BLaER1 (cell line): ENCODE data around the gene PSMB1.

ENCODE experiments used
- H3K27ac ChIP-seq: shearing (Covaris generic); formaldehyde crosslinking; 2 replicates; pipeline ENCODE4 v1.8.1; 2022
- H3K27me3 ChIP-seq: shearing (Covaris generic); formaldehyde crosslinking; 2 replicates; pipeline ENCODE4 v1.8.1; 2022
- H3K36me3 ChIP-seq: shearing (Covaris generic); formaldehyde crosslinking; 2 replicates; pipeline ENCODE4 v1.8.1; 2022
- H3K4me1 ChIP-seq: shearing (Covaris generic); formaldehyde crosslinking; 2 replicates; pipeline ENCODE4 v1.8.1; 2022
- H3K4me2 ChIP-seq: shearing (Covaris generic); formaldehyde crosslinking; 2 replicates; pipeline ENCODE4 v1.8.1; 2022
- H3K4me3 ChIP-seq: shearing (Covaris generic); formaldehyde crosslinking; 2 replicates; pipeline ENCODE4 v1.8.1; 2022
- H3K9ac ChIP-seq: shearing (Covaris generic); formaldehyde crosslinking; 2 replicates; pipeline ENCODE4 v1.8.1; 2022
- H3K9me3 ChIP-seq: shearing (Covaris generic); formaldehyde crosslinking; 2 replicates; pipeline ENCODE4 v1.8.1; 2022
- H4K20me1 ChIP-seq: shearing (Covaris generic); formaldehyde crosslinking; 2 replicates; pipeline ENCODE4 v1.8.1; 2022
- Cebpa-rat ChIP-seq: shearing (Covaris generic); IDR thresholded peaks from 2 replicates; pipeline ENCODE4 v1.8.1; 2022

Gene PSMB1

DNA sequence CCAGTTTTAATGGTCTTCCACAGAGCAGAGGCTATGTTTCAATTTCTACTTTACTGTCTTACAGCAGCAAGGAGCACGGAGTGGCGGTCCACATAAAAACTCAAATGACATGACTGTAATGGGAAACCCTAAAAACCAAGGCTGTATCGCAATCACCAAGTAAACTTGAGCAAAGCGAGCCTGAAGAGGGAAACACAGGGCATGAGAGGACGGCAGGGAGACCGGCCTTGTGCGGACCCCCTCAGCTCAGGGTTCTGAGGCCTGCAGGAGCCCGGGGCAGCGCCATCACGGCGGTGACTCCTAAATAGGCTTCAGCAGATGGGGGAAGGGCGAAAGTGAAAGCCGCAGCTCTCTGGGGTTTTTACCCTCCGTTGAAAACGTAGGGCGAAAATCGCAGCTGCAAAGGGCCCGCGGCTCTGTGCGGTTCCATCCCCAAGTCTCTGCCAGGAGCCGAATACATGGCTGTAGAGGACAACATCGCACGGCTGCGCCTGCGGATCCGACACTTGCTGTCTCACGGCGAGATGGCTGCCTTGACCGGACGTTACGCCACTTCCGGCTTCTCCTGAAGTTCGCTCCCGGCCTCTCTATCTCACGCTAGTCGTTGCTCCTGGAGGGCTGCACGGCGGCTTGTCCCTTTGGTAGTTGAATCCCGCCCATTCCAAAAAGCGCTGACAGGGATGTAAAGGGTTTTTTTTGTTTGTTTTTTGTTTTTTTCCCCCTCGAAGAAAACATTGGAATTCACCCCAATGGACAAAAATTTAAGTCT lies at the start of gene PSMB1:
PSMB1 (minus strand) TSS at position 543 of the 769 bp plus-strand sequence; CDS start at position 478, 65 bp downstream.
- no peaks in the 10 kb centered on the region for H3K27me3 ChIP-seq
- peaks cover 40% of the 10 kb centered on the region for H3K36me3 ChIP-seq
- no peaks in the 10 kb centered on the region for H3K9me3 ChIP-seq
- H3K4me3 ChIP-seq, result peak within 1 kb of the TSS; percentile 88
- peaks cover 48% of the 10 kb centered on the region for H3K4me1 ChIP-seq
- peak within 1 kb of the TSS; percentile 91 for H3K27ac ChIP-seq
- peak within 1 kb of the TSS; percentile 91 for H3K4me2 ChIP-seq
- 0 out of 2 replicates have a peak, but pooled peaks have one; percentile 5 for TF ChIP-seq Cebpa-rat
- H4K20me1 ChIP-seq, result peaks cover 79% of the 10 kb centered on the region
- H3K9ac ChIP-seq, result peak within 1 kb of the TSS; percentile 93

DNA sequence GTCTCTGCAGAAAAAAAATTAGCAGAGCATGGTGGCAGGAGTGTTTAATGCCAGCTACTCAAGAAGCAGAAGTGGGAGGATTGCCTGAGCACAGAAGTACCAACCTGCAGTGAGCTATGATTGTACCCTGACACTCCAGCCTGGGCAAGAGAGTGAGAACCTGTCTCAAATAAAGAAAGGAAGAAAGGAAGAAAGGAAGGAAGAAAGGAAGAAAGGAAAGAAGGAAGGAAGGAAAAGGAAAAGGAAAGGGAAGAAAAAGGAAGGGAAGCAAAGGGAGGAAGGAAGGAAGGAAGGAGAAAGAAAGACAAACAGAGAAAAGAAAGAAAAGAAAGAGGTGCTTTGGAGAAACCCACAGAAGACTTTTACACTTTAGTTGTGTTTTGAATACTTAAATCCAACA lies 44.2 kb upstream of the PSMB1 start:
- Histone ChIP-seq H3K27ac (no peak overlapping the region), H3K4me3 (no peak overlapping the region), H3K9me3 (peaks cover 20% of the 10 kb centered on the region), H3K4me2 (no peak overlapping the region), H3K4me1 (no peaks in the 10 kb centered on the region), H3K36me3 (no peaks in the 10 kb centered on the region), H3K9ac (no peak overlapping the region), H4K20me1 (no peaks in the 10 kb centered on the region), H3K27me3 (no peaks in the 10 kb centered on the region)
- TF ChIP-seq Cebpa-rat, result no peak

DNA sequence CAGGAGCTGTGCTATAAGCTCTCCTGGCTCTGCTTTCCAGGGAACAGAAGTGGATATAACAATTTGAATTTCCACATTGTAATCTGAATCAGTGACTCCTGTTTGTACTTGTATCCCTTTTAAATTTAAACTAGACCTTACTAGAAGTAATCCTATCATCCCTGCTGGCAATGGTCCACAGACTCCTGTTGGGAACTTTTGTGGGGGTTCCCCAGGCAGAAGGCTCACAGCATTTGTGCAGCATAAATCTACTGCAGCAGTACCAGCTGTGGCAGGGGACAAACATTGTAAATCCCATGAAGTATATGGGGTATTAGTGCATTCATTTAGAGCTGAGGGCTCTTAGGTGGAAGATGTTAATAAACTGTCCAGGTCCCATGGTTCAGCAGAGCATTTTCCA lies 43.3 kb upstream of the PSMB1 start:
- H3K4me2 ChIP-seq, result no peak overlapping the region
- no peak overlapping the region for H3K27ac ChIP-seq
- H3K27me3 ChIP-seq, result no peaks in the 10 kb centered on the region
- H3K36me3 ChIP-seq, result no peaks in the 10 kb centered on the region
- no peak for TF ChIP-seq Cebpa-rat
- no peak overlapping the region for H3K9ac ChIP-seq
- no peak overlapping the region for H3K4me3 ChIP-seq
- H3K9me3 ChIP-seq, result peaks cover 27% of the 10 kb centered on the region
- H4K20me1 ChIP-seq, result no peaks in the 10 kb centered on the region
- H3K4me1 ChIP-seq, result no peaks in the 10 kb centered on the region

DNA sequence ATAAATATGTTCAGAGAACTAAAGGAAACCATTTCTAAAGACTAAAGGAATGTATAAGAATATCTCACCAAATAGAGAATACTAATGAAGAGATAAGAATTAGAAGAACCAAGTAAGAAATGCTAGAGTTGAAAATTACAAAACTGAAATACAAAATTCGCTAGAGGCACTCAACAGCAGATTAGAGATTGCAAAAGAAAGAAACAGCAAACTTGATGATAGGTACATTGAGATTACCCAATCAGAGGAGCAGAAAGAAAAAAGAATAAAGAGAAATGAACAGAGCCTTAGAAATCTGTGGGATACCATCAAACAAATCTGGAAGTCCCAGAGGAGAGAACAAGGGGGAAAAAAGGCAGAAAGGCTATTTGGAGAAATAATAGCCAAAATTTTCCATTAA lies 37.6 kb upstream of the PSMB1 start:
- Histone ChIP-seq H3K4me2 (no peak overlapping the region), H3K27ac (no peak overlapping the region), H4K20me1 (no peaks in the 10 kb centered on the region), H3K4me1 (peaks cover 2% of the 10 kb centered on the region), H3K9ac (no peak overlapping the region), H3K4me3 (no peak overlapping the region), H3K9me3 (peaks cover 47% of the 10 kb centered on the region), H3K27me3 (no peaks in the 10 kb centered on the region), H3K36me3 (no peaks in the 10 kb centered on the region)
- no peak for TF ChIP-seq Cebpa-rat

DNA sequence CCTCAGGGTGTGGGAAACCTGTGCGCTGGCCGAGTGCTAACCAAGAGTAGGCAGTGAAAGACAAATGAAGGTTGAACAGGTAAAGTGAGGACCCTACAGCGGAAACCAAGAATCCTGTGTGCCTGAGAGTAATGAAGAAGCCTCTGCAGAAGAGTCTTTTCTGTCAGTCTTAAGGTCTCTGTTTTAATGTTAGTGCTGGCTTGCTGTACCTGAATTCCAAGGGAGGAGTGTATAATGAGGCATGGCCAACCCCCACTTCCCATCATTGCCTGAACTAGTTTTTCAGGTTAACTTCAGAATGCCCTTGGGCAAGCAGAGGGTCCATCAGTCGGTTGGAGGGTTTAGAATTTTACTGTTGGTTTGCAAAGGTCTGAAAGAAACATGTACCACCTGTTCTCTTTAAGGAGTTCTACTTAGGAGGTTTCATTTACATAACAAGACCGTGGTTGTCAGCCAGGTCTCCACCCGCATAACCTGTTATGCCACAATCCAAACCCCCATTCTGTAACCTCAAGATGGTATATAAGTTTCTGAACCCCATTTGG lies 31.9 kb upstream of the PSMB1 start:
- peak overlapping the region; percentile 98 for H3K4me3 ChIP-seq
- TF ChIP-seq Cebpa-rat, result no peak
- H3K36me3 ChIP-seq, result peaks cover 31% of the 10 kb centered on the region
- H3K27ac ChIP-seq, result peak overlapping the region; percentile 99
- no peaks in the 10 kb centered on the region for H3K27me3 ChIP-seq
- peaks cover 18% of the 10 kb centered on the region for H4K20me1 ChIP-seq
- H3K9me3 ChIP-seq, result peaks cover 6% of the 10 kb centered on the region
- peaks cover 23% of the 10 kb centered on the region for H3K4me1 ChIP-seq
- H3K9ac ChIP-seq, result peak overlapping the region; percentile 98
- peak overlapping the region; percentile 96 for H3K4me2 ChIP-seq

DNA sequence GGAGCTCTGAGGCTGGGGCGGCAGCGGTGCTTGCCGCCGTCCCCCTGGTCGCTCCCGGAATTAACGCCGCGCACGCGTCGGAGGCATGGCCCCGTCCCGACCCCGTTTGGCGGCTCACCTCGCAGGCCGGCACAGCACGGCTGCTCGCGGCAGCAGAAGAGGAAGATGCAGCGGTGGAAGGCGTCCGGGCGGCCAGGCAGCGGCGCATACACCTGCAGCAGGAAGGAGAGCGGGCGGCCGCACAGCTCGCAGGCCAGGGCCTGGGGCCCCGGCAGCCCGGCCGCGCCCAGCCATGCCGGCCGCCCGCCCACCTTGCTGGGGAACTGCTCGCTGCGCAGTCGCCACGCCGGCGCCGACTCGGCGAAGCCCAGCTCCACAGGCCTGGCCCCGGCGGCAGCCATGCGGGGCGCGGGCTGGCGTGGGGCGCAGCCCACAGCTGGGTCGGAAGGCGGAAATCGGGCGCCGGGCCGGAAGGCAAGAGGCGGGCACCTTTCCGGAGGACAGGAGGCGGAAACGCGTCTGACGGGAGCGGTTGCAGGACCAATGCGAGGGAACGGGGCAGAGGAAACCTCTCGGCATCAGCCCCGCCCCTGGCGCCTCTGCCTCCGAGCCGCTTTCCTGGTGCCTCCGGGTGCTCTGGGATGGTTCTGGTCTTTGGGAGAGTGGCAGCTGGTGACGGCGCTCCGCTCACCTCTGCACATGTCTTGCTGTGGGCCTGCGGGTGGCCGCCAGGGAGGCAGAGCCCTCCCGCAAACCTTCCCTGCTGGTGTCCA lies 31.3 kb upstream of the PSMB1 start, which contains the start of gene PDCD2:
PDCD2 (minus strand) TSS at position 457 of the 773 bp plus-strand sequence; CDS start at position 401, 56 bp downstream.
- Histone ChIP-seq H3K36me3 (peaks cover 37% of the 10 kb centered on the region), H3K4me2 (peak within 1 kb of the TSS; percentile 96), H3K9ac (peak within 1 kb of the TSS; percentile 98), H3K4me3 (peak within 1 kb of the TSS; percentile 98), H3K4me1 (peaks cover 23% of the 10 kb centered on the region), H3K9me3 (no peaks in the 10 kb centered on the region), H3K27ac (peak within 1 kb of the TSS; percentile 99), H3K27me3 (no peaks in the 10 kb centered on the region), H4K20me1 (peaks cover 21% of the 10 kb centered on the region)
- TF ChIP-seq Cebpa-rat, result no peak

DNA sequence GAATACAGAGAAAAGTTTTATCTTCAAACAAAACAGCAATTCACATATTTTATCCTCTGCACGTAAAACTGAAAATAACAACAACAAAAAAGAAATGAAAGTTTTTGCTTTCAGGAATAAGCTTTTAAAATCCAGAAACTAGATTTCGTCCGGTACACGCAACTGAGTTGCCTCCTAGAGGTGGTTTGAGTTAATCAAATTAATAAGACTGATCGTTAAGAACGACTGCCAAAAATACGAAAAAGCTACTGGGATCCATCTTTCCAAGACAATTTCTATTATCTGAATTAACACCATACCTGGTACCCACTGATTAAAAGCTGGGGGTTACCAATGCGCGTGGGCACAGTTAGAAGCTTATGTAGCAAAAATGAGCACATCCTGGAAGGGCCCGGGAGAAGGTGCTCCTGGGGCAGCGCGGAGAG lies 30.7 kb upstream of the PSMB1 start:
- peak overlapping the region; percentile 96 for H3K4me2 ChIP-seq
- H3K27me3 ChIP-seq, result no peaks in the 10 kb centered on the region
- H3K9ac ChIP-seq, result peak overlapping the region; percentile 98
- H3K36me3 ChIP-seq, result peaks cover 43% of the 10 kb centered on the region
- no peaks in the 10 kb centered on the region for H3K9me3 ChIP-seq
- peak overlapping the region; percentile 99 for H3K27ac ChIP-seq
- H4K20me1 ChIP-seq, result peaks cover 21% of the 10 kb centered on the region
- H3K4me3 ChIP-seq, result peak overlapping the region; percentile 98
- TF ChIP-seq Cebpa-rat, result no peak
- H3K4me1 ChIP-seq, result peaks cover 26% of the 10 kb centered on the region

DNA sequence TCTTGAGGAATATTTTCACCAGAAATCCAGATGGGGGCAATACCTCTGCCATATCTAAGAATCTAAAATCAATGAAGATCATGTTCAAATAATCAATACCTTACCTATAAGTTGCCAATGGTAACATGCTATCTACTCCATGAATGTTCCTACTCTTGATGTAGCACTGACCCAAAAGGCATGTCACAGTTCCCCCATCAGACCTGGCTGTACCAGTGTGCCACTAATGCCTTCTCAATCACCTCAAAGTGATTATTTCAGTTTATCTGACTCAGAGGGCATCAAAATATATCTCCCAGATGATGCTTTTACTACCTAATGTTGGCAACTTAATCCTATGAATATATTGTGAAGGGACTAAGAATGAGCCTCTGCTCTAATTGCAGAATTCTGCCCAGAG lies 25.8 kb upstream of the PSMB1 start:
- no peak for TF ChIP-seq Cebpa-rat
- Histone ChIP-seq H3K9ac (no peak overlapping the region), H3K27ac (no peak overlapping the region), H3K4me2 (0 out of 2 replicates have a peak overlapping the region, but pooled peaks have one; percentile 13), H3K9me3 (no peaks in the 10 kb centered on the region), H3K4me3 (no peak overlapping the region), H3K36me3 (peaks cover 89% of the 10 kb centered on the region), H3K27me3 (no peaks in the 10 kb centered on the region), H3K4me1 (peaks cover 22% of the 10 kb centered on the region), H4K20me1 (peaks cover 41% of the 10 kb centered on the region)

DNA sequence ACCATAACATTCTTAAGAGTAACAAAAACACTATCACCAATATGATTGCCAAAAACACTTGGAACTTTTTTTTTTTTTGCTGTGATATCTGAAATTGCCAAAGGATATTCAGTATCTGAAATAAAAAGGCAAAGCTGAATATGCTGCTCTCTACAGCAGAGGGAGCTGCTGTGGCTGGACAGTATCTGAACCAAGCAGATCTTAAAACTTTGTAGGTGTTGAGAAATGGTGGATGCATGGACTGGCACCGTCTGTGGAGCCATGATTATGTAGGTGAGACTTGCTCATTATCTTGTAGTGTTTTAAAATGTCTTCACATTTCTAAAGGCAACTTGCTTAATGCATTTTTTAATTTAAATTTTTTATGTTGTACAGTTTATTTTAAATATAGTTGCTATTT lies 22.1 kb upstream of the PSMB1 start:
- H3K4me2 ChIP-seq, result no peak overlapping the region
- H3K27ac ChIP-seq, result no peak overlapping the region
- H3K36me3 ChIP-seq, result peaks cover 96% of the 10 kb centered on the region
- H3K9ac ChIP-seq, result no peak overlapping the region
- H3K4me3 ChIP-seq, result no peak overlapping the region
- no peak for TF ChIP-seq Cebpa-rat
- peaks cover 26% of the 10 kb centered on the region for H4K20me1 ChIP-seq
- no peaks in the 10 kb centered on the region for H3K27me3 ChIP-seq
- H3K4me1 ChIP-seq, result peaks cover 9% of the 10 kb centered on the region
- no peaks in the 10 kb centered on the region for H3K9me3 ChIP-seq
